Body of pancreas (tissue), 4 donors: ENCODE data around the gene NPHP4.

ENCODE experiments used
- POLR2A ChIP-seq, 3 donors: fragments of 450-650 bp; IDR thresholded peaks; one replicate each; pipeline ENCODE4 v1.6.1; 2016; ENCODE audit warnings: antibody characterized with exemption in 3 of 3, mild to moderate bottlenecking in 2 of 3
- TF ChIP-seq, protein P1 (sequence below), 7 experiments: fragments of 450-650 bp in 4 of 7; fragments of 200-600 bp in 3 of 7; sonication (generic) in 3 of 7; IDR thresholded peaks; one replicate each; pipeline ENCODE4 v1.5.1; 2016 to 2019; ENCODE audit warnings: antibody characterized with exemption in 7 of 7

DNA sequence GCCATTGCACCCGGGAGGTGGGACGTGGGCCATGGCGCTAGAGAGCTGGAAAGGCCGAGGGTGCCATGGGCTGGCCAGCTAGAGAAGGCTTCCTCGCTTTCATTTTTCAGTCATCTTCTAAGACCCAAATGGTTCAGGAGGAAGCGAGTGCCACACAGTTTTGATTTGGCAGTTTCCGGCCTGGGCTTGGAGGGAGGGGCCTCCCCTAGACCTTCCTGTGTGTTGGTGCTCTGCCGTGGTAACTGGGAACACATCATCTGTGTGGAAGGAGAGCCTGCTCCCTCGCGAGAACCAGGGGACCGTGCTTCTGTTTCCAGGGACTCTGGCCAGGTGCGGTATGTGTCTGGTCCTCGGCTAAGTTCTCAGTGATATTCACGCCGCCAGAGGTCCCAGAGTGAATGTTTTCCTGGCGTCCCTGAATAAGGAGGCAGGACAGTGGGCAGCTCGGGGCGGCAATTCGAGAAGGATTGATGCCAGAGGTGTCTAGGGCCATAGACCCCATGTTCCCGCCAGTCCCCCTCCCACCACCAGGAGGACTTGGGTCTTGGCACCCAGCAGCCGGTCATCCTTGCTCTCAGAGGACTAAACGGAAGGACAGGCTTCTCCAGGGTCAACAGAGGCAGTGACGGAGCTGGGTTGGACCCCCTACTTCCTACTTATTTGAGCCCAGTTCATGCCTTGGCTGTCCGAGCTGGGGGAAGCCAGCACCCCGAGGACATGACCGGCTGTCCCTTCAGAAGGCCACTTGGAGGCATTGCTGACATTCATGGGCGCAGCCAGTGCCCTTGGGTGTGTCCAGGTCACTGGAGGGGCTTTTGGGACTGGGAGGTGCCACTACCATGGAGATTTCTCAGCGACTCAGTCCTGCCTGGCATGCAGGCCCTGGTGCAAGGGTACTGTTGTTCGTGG lies 2.7 kb upstream of the NPHP4 start:
- TF ChIP-seq, protein P1, sequence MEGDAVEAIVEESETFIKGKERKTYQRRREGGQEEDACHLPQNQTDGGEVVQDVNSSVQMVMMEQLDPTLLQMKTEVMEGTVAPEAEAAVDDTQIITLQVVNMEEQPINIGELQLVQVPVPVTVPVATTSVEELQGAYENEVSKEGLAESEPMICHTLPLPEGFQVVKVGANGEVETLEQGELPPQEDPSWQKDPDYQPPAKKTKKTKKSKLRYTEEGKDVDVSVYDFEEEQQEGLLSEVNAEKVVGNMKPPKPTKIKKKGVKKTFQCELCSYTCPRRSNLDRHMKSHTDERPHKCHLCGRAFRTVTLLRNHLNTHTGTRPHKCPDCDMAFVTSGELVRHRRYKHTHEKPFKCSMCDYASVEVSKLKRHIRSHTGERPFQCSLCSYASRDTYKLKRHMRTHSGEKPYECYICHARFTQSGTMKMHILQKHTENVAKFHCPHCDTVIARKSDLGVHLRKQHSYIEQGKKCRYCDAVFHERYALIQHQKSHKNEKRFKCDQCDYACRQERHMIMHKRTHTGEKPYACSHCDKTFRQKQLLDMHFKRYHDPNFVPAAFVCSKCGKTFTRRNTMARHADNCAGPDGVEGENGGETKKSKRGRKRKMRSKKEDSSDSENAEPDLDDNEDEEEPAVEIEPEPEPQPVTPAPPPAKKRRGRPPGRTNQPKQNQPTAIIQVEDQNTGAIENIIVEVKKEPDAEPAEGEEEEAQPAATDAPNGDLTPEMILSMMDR (IDR thresholded peaks at IDR 0.05): no peak
- no peak for TF ChIP-seq POLR2A (IDR thresholded peaks at IDR 0.05)
